Activated CD8-positive, alpha-beta T cell treated with anti-CD3 and anti-CD28 coated beads, Interleukin-2, amount 10 ng/mL, durations not matched to agents 7 days and 5 days (primary cell): ENCODE data around the gene CDH5. TPM values are rescaled to one million over a fixed set of nuclear protein-coding genes. Genes with fewer than 3 reads are reported as not detected.

Experiments used
- ATAC-seq: fragments of 150-1000 bp; cut with Tn5 transposase; one replicate; pipeline ENCODE4 v1.10.0; 2021; ENCODE audit warnings: moderate library complexity
- CTCF ChIA-PET: fragments of 350-600 bp; sonication (Branson Sonifier 250); formaldehyde crosslinking; loops from one replicate; lab custom pipeline; 2021; ENCODE audit warnings: antibody characterized with exemption; lab: Charles Lee
- POLR2A ChIA-PET: fragments of 350-600 bp; sonication (Branson Sonifier 250); formaldehyde crosslinking; loops from one replicate; lab custom pipeline; 2021; ENCODE audit warnings: antibody characterized with exemption; lab: Charles Lee
- DNase-seq: peaks from one replicate; pipeline ENCODE4 v3.0.0-alpha.2; 2020
- H3K27ac Mint-ChIP-seq: one replicate; pipeline ENCODE4 v1.8.0; 2021; ENCODE audit warnings: mild to moderate bottlenecking, mixed read lengths
- H3K27me3 Mint-ChIP-seq: one replicate; pipeline ENCODE4 v1.8.0; 2021; ENCODE audit warnings: low read depth, mixed read lengths
- H3K36me3 Mint-ChIP-seq: one replicate; pipeline ENCODE4 v1.8.0; 2021; ENCODE audit warnings: low read depth, mixed read lengths
- H3K4me1 Mint-ChIP-seq: one replicate; pipeline ENCODE4 v1.8.0; 2021; ENCODE audit warnings: low read depth, mixed read lengths
- H3K4me3 Mint-ChIP-seq: one replicate; pipeline ENCODE4 v1.8.0; 2021; ENCODE audit warnings: mild to moderate bottlenecking, mixed read lengths
- H3K9me3 Mint-ChIP-seq: one replicate; pipeline ENCODE4 v1.8.0; 2022; ENCODE audit warnings: mixed read lengths; ENCODE audit not compliant: insufficient read depth
- total RNA-seq, 2 experiments: library from RNA; stranded (reverse); gene quantifications; one replicate each; pipeline ENCODE4 v1.2.3, GENCODE V29; 2021

The CDH5 gene
- total RNA-seq, 2 experiments from 2014 or later = not detected

DNA sequence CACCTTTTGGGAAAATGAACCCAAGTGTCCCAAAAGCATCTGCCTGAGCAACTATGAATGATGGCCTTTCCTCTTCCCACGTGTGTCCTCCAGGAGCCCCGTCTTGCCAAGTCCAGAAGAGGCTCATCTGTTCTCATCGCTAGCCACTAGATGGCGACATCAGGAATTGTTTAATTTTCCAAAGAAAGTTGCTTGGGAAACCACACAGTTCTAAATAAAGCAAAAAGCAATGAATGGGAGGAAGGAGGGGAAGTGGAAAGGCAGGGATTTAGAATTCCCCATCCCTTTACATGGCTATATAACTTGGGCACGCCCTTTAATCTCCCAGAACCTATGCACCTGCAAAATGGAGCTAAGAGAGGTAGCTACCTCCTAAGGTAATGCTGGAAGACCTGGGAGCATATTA lies 9.0 kb upstream of the CDH5 start:
- ChIA-PET POLR2A (interaction anchor here (0.7 kb wide), 1 partner anchor 13 kb away, joined by 3 read pairs; no protein-coding TSS in a partner anchor), CTCF (interaction anchor here (0.6 to 4.1 kb wide), 29 partner anchors 9 to 466 kb away, joined by 3 to 46 read pairs (median 3); partner anchors contain the start of gene CDH5)
- Mint-ChIP-seq H3K9me3 (no peaks in the 10 kb centered on the region), H3K36me3 (no peaks in the 10 kb centered on the region), H3K4me1 (peaks cover 13% of the 10 kb centered on the region), H3K27me3 (peaks cover 24% of the 10 kb centered on the region), H3K4me3 (no peak overlapping the region), H3K27ac (no peak overlapping the region)
- peak; percentile 61 for ATAC-seq
- DNase-seq = peak; percentile 36

DNA sequence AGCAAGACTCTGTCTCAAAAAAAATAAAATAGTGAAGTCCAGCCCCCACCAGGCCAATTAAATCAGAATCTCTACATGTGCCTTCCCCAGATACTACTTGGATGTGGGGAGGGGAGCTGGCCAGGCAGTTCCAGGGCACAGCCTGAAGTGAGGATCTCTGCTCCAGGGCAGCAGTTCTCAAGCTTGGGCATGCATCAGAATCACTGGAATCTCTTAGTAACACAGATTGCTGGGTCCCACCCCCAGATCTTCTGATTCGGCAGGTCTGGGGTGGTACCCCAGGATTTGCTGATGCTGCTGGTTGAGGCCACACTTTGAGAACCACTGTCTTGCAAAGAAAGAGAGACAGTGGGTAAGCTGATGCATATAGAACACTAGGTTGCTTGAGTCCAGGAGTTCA lies 8.3 kb upstream of the CDH5 start:
- H3K36me3 Mint-ChIP-seq = no peaks in the 10 kb centered on the region
- ATAC-seq = no peak
- ChIA-PET POLR2A (no interaction called here), CTCF (interaction anchor here (0.6 to 4.1 kb wide), 24 partner anchors 9 to 465 kb away, joined by 3 to 46 read pairs (median 4); partner anchors contain the start of gene CDH5)
- no peak for DNase-seq
- H3K27me3 Mint-ChIP-seq = peaks cover 27% of the 10 kb centered on the region
- H3K9me3 Mint-ChIP-seq = no peaks in the 10 kb centered on the region
- no peak overlapping the region for H3K4me3 Mint-ChIP-seq
- H3K4me1 Mint-ChIP-seq = peaks cover 13% of the 10 kb centered on the region
- no peak overlapping the region for H3K27ac Mint-ChIP-seq

DNA sequence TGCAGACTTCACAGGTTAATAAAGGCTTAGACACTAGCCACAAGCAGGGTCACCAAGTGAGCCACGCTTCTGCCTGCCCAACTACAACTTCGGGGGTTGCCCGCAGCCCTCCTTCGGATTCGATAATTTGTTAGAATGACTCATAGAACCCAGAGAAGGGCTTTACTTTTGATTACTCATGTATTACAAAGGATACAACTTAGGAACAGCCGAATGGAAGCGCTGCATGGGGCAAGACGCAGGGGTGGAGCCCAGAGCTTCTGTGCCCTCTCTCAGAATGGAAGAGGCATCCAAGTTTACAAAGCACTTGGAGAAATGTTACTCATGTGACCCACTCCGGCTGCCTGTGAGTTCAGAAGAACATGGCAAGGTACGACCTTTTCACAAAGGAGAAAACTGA lies 7.5 kb upstream of the CDH5 start:
- no peak for ATAC-seq
- CTCF ChIA-PET = interaction anchor here (1.3 to 4.1 kb wide), 4 partner anchors 9 to 163 kb away, joined by 3 to 46 read pairs (median 4); partner anchors contain the start of gene CDH5
- POLR2A ChIA-PET = interaction anchor here (0.6 kb wide), 1 partner anchor 34 kb away, joined by 3 read pairs; no protein-coding TSS in a partner anchor
- Mint-ChIP-seq H3K36me3 (no peaks in the 10 kb centered on the region), H3K27ac (no peak overlapping the region), H3K9me3 (no peaks in the 10 kb centered on the region), H3K4me3 (no peak overlapping the region), H3K27me3 (peaks cover 31% of the 10 kb centered on the region), H3K4me1 (peaks cover 13% of the 10 kb centered on the region)
- DNase-seq = no peak

DNA sequence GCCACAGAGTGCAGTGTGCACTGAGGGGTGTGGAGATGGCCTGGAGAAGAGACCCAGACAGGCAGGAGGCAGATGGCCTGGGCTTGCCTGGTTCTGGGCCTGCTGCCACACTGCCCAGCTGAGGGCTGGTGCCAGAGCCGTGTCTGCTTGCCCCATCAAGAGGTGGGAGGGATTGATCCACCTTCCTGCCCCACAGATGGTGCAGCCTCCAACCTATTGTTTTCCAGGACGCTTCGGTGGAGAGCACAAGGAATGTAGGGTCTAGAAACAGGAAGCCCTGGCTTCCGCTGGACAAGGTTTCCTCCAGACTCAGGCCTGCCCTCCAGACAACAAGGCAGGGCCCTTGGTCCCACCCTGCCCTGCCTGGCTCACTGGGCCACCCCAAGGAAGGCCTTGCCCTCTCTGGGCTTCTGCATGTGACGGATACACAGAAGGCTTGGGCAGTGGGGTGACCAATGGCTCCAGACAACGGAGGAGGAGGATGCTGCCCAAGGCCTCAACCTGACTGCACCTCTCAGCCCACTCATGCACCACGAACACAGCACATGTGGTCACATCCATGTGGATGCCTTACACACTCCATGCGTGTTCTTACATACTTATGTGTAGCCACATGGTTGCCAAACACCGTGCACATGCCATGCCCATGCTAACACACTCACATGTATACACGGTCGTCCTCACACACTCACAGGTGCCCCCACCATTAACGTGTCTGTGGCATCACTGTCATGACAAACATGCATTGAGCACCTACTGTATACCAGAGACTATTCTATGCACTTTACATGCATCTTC lies 6.5 kb upstream of the CDH5 start:
- Mint-ChIP-seq H3K4me1 (peaks cover 13% of the 10 kb centered on the region), H3K4me3 (no peak overlapping the region), H3K27me3 (peaks cover 33% of the 10 kb centered on the region), H3K36me3 (no peaks in the 10 kb centered on the region), H3K9me3 (no peaks in the 10 kb centered on the region), H3K27ac (no peak overlapping the region)
- ATAC-seq (no peak), DNase-seq (no peak)
- CTCF ChIA-PET = no interaction called here
- POLR2A ChIA-PET = no interaction called here

DNA sequence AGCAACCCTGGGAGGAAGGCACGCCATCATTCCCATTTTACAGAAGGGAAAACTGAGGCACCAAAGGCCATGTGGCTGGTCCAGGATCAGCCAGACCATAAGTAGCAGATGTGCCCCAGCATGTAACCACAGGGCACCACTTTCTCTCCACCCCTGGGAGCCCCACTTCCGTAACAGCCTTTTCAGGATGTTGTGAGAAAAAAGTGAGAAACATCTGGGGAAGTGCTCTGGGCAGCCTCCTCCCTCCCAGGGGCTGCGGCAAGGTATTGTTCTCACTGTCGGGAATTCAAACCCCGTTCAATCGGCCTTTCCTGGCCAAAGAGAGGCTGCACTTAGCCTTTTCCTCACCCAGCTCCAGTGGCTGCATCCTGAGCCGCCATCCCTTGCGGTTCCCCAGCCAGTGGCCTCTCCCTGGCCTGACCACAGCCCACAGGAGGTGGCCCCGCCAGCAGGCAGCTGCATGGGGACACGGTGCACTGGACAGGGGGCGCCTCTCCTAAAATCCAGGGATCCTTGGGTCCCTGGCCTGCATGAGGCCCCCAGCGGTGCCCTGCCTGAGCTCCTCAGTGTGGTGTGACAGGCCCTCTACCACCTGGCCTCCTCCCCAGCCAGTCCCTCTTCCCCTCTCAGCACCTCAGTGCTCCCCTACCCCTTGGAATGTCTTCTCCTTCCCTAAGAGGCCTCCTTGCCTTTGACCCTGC lies 5.7 kb upstream of the CDH5 start:
- CTCF ChIA-PET = no interaction called here

GRCh38 chr16:66361604-66362135 lies 4.8 kb upstream of the CDH5 start:
- Mint-ChIP-seq H3K4me1 (peaks cover 13% of the 10 kb centered on the region), H3K9me3 (no peaks in the 10 kb centered on the region), H3K36me3 (no peaks in the 10 kb centered on the region), H3K4me3 (no peak overlapping the region), H3K27ac (no peak overlapping the region), H3K27me3 (peaks cover 35% of the 10 kb centered on the region)
- ChIA-PET CTCF (no interaction called here), POLR2A (no interaction called here)
- DNase-seq = no peak
- no peak for ATAC-seq

More for the DNA sequence above, 5.7 kb upstream of the CDH5 start:
- H3K27me3 Mint-ChIP-seq = peaks cover 35% of the 10 kb centered on the region
- H3K36me3 Mint-ChIP-seq = no peaks in the 10 kb centered on the region
- POLR2A ChIA-PET = no interaction called here
- H3K4me3 Mint-ChIP-seq = no peak overlapping the region
- H3K4me1 Mint-ChIP-seq = peaks cover 13% of the 10 kb centered on the region
- ATAC-seq (no peak), DNase-seq (no peak)
- no peaks in the 10 kb centered on the region for H3K9me3 Mint-ChIP-seq
- H3K27ac Mint-ChIP-seq = no peak overlapping the region

GRCh38 chr16:66363211-66363777 lies 3.2 kb upstream of the CDH5 start:
- peaks cover 35% of the 10 kb centered on the region for H3K27me3 Mint-ChIP-seq
- ChIA-PET CTCF (interaction anchor here (1.5 kb wide), 1 partner anchor 44 kb away, joined by 3 read pairs; no protein-coding TSS in a partner anchor), POLR2A (interaction anchor here (0.7 kb wide), 1 partner anchor 46 kb away, joined by 3 read pairs; no protein-coding TSS in a partner anchor)
- H3K36me3 Mint-ChIP-seq = no peaks in the 10 kb centered on the region
- no peaks in the 10 kb centered on the region for H3K9me3 Mint-ChIP-seq
- H3K4me1 Mint-ChIP-seq = peaks cover 14% of the 10 kb centered on the region
- no peak overlapping the region for H3K27ac Mint-ChIP-seq
- ATAC-seq = no peak
- no peak for DNase-seq
- no peak overlapping the region for H3K4me3 Mint-ChIP-seq

GRCh38 chr16:66364117-66364958 lies 2.2 kb upstream of the CDH5 start:
- POLR2A ChIA-PET = no interaction called here
- H3K4me3 Mint-ChIP-seq = no peak overlapping the region
- DNase-seq = no peak
- H3K36me3 Mint-ChIP-seq = no peaks in the 10 kb centered on the region
- no peak overlapping the region for H3K27ac Mint-ChIP-seq
- CTCF ChIA-PET = interaction anchor here (1.5 kb wide), 1 partner anchor 43 kb away, joined by 3 read pairs; no protein-coding TSS in a partner anchor
- no peaks in the 10 kb centered on the region for H3K9me3 Mint-ChIP-seq
- H3K4me1 Mint-ChIP-seq = peaks cover 24% of the 10 kb centered on the region
- ATAC-seq = no peak
- H3K27me3 Mint-ChIP-seq = peaks cover 35% of the 10 kb centered on the region

- no peaks in the 10 kb centered on the region for H3K36me3 Mint-ChIP-seq
- CTCF ChIA-PET = no interaction called here
- no peak overlapping the region for H3K27ac Mint-ChIP-seq
- ATAC-seq (no peak), DNase-seq (no peak)
- POLR2A ChIA-PET = no interaction called here
- no peak overlapping the region for H3K4me3 Mint-ChIP-seq
- no peaks in the 10 kb centered on the region for H3K9me3 Mint-ChIP-seq
- H3K27me3 Mint-ChIP-seq = peaks cover 35% of the 10 kb centered on the region
- H3K4me1 Mint-ChIP-seq = peaks cover 24% of the 10 kb centered on the region
Measured at GRCh38 chr16:66364959-66365306, 1.6 kb upstream of the CDH5 start.

- DNase-seq = no peak
- CTCF ChIA-PET = interaction anchor here (5.5 kb wide), 1 partner anchor 9 kb away, joined by 46 read pairs; no protein-coding TSS in a partner anchor
- no peaks in the 10 kb centered on the region for H3K36me3 Mint-ChIP-seq
- no peak overlapping the region for H3K27ac Mint-ChIP-seq
- H3K4me3 Mint-ChIP-seq = no peak overlapping the region
- H3K9me3 Mint-ChIP-seq = no peaks in the 10 kb centered on the region
- ATAC-seq = no peak
- peaks cover 32% of the 10 kb centered on the region for H3K27me3 Mint-ChIP-seq
- POLR2A ChIA-PET = no interaction called here
- H3K4me1 Mint-ChIP-seq = peaks cover 19% of the 10 kb centered on the region
Measured at GRCh38 chr16:66365651-66366050, 840 bp upstream of the CDH5 start.
